Measurements from ENCODE around the gene HRCT1. TPM values are rescaled to one million over a fixed set of nuclear protein-coding genes. Genes with fewer than 3 reads are reported as not detected.

HRCT1 gene
- total RNA-seq, 6 experiments from 2014 or later = 0.40 to 1.4 (median 0.98) TPM

- H3K36me3 ChIP-seq = no peaks in the 10 kb centered on the region
- H3K9me3 ChIP-seq = no peaks in the 10 kb centered on the region
- DNase-seq (no peak), ATAC-seq (no peak)
- no peak within 1 kb of the TSS for H3K27ac ChIP-seq
- WGBS (ENCODE audit: insufficient coverage, low coverage, low lambda C conversion rate, missing lambda C conversion rate) = 79% methylated on average over 6 of the region's 8 CpGs
- no peak for TF ChIP-seq POLR2A (IDR thresholded peaks at IDR 0.05)
- no peak for TF ChIP-seq CTCF (IDR thresholded peaks at IDR 0.05)
- H3K27me3 ChIP-seq = no peaks in the 10 kb centered on the region
- H3K4me1 ChIP-seq = no peaks in the 10 kb centered on the region
- intact Hi-C loops (cut with DNase I) = no loop called here
- no peak within 1 kb of the TSS for H3K4me3 ChIP-seq
Observed at GRCh38 chr9:35870351-35870923, 35.6 kb upstream of the HRCT1 start, which contains the start of gene OR13J1. OR13J1 (minus strand) TSS chr9:35870401; CDS start chr9:35870401, 0 bp downstream.

DNA sequence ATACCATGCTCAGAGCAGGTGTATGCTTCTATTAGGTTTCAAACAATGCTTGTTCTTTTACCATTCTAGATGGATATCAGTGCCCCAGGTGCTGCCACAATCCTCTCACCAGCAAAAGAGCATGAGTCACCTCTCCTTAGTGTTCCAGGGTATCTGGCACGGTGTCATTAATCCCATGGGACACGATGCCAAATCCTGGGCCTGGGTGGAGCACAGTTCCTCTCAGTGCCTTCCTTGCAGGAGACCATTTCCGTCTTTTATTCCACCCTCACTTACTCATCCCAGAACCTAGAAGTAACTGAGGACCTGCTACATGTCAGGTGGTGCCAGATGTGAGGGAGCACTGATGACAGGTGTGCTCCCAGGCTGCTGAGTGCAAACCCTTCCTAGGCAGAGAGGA, 34.5 kb upstream of the HRCT1 start:
- no peak overlapping the region for H3K4me3 ChIP-seq
- no peak overlapping the region for H3K27ac ChIP-seq
- 42% methylated on average over 3 of the region's 3 CpGs for WGBS (ENCODE audit: insufficient coverage, low coverage, low lambda C conversion rate, missing lambda C conversion rate)
- no peaks in the 10 kb centered on the region for H3K9me3 ChIP-seq
- no peak for DNase-seq
- intact Hi-C loops (cut with DNase I) = no loop called here
- no peaks in the 10 kb centered on the region for H3K4me1 ChIP-seq
- TF ChIP-seq CTCF (IDR thresholded peaks at IDR 0.05) = no peak
- no peak for TF ChIP-seq POLR2A (IDR thresholded peaks at IDR 0.05)
- H3K36me3 ChIP-seq = no peaks in the 10 kb centered on the region
- no peak for ATAC-seq
- H3K27me3 ChIP-seq = no peaks in the 10 kb centered on the region

DNA sequence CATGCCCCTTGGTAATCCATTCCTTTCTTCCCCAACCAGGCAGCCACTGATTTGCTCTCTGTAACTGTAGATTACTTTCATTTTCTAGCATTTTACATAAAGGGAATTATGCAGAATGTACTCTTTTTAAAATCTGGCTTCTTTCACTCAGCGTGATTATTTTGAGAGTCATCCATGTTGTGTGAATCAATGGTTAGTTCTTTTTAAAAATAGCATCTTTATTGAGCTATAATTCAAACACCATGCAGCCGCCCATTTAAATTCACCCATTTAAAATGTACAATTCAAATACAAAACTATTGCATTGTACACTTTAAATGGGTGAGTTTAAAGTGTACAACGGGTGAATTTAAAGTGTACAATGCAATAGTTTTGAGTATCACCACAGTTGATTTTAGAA, 33.5 kb upstream of the HRCT1 start:
- 43% methylated on average over 3 of the region's 3 CpGs for WGBS (ENCODE audit: insufficient coverage, low coverage, low lambda C conversion rate, missing lambda C conversion rate)
- no peaks in the 10 kb centered on the region for H3K9me3 ChIP-seq
- no peaks in the 10 kb centered on the region for H3K4me1 ChIP-seq
- H3K4me3 ChIP-seq = no peak overlapping the region
- ATAC-seq (no peak), DNase-seq (no peak)
- H3K36me3 ChIP-seq = no peaks in the 10 kb centered on the region
- TF ChIP-seq POLR2A (IDR thresholded peaks at IDR 0.05) (no peak), CTCF (IDR thresholded peaks at IDR 0.05) (no peak)
- no peaks in the 10 kb centered on the region for H3K27me3 ChIP-seq
- intact Hi-C loops (cut with DNase I) = no loop called here
- no peak overlapping the region for H3K27ac ChIP-seq

GRCh38 chr9:35882263-35882848, 23.6 kb upstream of the HRCT1 start:
- peak; percentile 98 to 100 (median 99) for ATAC-seq
- peak; percentile 85 to 87 (median 86) for DNase-seq
- WGBS (ENCODE audit: insufficient coverage, low coverage, low lambda C conversion rate, missing lambda C conversion rate) = 0% methylated on average over 4 of the region's 4 CpGs
- Histone ChIP-seq H3K27ac (no peak overlapping the region), H3K27me3 (no peaks in the 10 kb centered on the region), H3K4me1 (no peaks in the 10 kb centered on the region), H3K9me3 (no peaks in the 10 kb centered on the region), H3K36me3 (no peaks in the 10 kb centered on the region), H3K4me3 (no peak overlapping the region)
- peak; percentile 90 to 98 (median 98) for TF ChIP-seq CTCF (IDR thresholded peaks at IDR 0.05)
- no peak for TF ChIP-seq POLR2A (IDR thresholded peaks at IDR 0.05)
- intact Hi-C loops (cut with DNase I) = loop anchor here in 1 of 2 donors (10.0 kb wide), 2 partner anchors 58 to 88 kb away; partner anchors contain the start of genes FAM221B, NPR2 and TMEM8B
